Fibroblast of villous mesenchyme (primary cell): ENCODE data around the gene OR10G3. TPM values are rescaled to one million over a fixed set of nuclear protein-coding genes. Genes with fewer than 3 reads are reported as not detected.

Source experiments
- DNase-seq: peaks from one replicate; pipeline ENCODE4 v3.0.0-alpha.2; 2010; ENCODE audit warnings: low read depth
- H3K4me3 ChIP-seq: 2 replicates; pipeline ENCODE4 v1.5.1; 2011; ENCODE audit warnings: low read depth, mild to moderate bottlenecking, low read length
- total RNA-seq: library from RNA; depleted of rRNA; stranded (reverse); fragments of >200 nt; gene quantifications from 2 replicates; pipeline ENCODE4 v1.2.3, GENCODE V29; 2012
- TF ChIP-seq, protein P1 (sequence below): IDR thresholded peaks from 2 replicates; pipeline ENCODE4 v1.5.1; 2012; ENCODE audit warnings: low read depth, mild to moderate bottlenecking, low read length; ENCODE audit not compliant: insufficient read depth

Gene OR10G3
- total RNA-seq, 1 donor: not detected

DNA sequence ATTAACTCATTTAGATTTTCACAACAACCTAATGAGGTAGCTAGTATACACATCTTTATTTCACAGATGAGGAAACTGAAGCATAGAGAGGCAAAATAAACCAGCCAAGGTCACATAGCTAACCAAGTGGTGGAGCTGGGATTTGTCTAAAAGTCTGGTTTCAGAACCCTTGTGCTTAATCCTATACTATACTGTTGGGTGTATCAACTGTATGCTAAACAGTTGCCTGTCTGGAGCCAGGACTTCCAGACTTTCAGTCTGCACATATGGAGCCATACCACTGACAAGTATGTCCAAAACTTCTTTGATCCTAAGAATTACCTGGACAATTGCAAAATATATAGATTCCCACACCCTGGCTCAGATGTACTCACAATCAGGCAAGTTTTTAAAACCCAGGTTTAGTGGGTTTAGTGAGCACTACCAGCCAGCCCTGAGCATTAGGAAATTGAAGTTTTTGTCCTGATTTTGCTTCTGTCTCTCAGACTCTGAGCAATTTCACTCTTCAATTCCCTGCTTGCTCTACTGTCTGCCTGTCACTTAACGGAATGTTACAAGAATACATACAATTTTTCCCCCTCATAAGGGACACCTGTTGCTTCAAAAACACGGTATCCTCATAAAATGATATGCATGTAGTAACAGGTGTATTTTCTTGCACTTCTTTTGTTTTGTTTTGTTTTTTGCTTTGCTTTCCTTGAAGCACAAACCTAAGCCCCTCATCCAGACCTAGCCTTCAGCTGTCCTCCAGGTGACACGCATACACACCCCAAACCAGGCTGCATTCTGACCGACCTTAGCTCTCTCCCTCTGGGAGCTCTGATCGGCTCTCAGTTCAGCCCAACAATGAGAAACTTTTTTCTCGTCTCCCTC, 44.1 kb downstream of the OR10G3 start:
- no peak overlapping the region for H3K4me3 ChIP-seq
- DNase-seq: no peak
- TF ChIP-seq, protein P1, sequence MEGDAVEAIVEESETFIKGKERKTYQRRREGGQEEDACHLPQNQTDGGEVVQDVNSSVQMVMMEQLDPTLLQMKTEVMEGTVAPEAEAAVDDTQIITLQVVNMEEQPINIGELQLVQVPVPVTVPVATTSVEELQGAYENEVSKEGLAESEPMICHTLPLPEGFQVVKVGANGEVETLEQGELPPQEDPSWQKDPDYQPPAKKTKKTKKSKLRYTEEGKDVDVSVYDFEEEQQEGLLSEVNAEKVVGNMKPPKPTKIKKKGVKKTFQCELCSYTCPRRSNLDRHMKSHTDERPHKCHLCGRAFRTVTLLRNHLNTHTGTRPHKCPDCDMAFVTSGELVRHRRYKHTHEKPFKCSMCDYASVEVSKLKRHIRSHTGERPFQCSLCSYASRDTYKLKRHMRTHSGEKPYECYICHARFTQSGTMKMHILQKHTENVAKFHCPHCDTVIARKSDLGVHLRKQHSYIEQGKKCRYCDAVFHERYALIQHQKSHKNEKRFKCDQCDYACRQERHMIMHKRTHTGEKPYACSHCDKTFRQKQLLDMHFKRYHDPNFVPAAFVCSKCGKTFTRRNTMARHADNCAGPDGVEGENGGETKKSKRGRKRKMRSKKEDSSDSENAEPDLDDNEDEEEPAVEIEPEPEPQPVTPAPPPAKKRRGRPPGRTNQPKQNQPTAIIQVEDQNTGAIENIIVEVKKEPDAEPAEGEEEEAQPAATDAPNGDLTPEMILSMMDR: no peak

DNA sequence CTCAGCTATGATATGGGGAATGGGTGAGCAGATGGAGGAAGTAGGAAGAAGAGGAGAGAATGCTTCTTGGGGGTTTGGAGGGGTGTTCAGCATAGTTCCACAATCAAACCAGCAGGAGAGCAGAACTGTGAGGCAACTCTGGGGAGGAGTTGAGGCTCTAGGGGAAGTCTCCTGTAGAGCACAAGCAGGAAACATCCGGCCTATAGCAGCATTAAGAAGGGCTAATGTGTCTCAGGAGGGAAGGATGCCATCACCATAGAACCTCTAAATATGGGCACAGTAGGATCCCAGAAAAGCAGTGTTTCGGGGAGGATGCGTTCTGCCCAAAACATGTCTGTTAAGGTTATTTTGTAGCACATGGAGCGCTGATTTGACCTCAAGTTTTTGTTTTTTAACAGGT, 45.3 kb downstream of the OR10G3 start:
- no peak overlapping the region for H3K4me3 ChIP-seq
- DNase-seq: no peak
- TF ChIP-seq, protein P1: no peak

DNA sequence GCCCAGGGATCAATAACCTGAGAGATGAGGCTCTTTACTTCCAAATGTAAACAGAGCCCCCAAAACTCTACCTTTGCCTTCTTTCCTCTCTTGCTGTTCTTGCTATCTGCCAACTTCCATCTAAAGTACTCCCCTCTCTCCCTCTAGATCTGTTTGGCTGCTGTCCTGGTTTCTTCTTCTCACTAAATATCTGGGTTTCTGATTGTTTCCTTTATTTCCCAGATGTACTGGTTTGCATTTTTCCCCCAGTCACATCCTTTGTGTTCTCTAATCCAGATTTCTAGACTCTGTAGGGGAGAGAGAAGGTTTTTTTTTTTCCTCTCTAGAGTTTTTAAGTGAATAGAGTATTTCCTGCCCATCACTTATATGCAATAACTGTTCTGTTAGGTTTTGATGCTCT, 46.6 kb downstream of the OR10G3 start:
- DNase-seq: no peak
- TF ChIP-seq, protein P1: no peak
- no peak overlapping the region for H3K4me3 ChIP-seq

DNA sequence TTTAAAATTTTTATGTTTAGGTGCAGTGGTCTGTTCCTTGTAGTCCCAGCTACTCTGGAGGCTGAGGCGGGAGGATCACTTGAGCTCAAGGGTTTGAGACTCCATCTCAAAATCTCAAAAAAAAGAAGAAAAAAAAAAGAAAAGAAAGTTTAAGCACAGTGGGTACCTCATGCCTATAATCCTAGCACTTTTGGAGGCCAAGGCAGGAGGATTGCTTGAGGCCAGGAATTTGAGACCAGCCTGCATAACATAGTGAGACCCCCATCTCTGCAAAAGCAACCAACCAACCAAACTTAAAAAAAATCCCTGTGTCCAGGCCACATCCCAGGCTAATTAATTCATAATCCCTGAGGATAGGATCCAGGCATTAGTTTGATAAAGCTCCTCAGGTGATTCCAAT, 50.4 kb downstream of the OR10G3 start:
- TF ChIP-seq, protein P1: no peak
- no peak overlapping the region for H3K4me3 ChIP-seq
- no peak for DNase-seq

DNA sequence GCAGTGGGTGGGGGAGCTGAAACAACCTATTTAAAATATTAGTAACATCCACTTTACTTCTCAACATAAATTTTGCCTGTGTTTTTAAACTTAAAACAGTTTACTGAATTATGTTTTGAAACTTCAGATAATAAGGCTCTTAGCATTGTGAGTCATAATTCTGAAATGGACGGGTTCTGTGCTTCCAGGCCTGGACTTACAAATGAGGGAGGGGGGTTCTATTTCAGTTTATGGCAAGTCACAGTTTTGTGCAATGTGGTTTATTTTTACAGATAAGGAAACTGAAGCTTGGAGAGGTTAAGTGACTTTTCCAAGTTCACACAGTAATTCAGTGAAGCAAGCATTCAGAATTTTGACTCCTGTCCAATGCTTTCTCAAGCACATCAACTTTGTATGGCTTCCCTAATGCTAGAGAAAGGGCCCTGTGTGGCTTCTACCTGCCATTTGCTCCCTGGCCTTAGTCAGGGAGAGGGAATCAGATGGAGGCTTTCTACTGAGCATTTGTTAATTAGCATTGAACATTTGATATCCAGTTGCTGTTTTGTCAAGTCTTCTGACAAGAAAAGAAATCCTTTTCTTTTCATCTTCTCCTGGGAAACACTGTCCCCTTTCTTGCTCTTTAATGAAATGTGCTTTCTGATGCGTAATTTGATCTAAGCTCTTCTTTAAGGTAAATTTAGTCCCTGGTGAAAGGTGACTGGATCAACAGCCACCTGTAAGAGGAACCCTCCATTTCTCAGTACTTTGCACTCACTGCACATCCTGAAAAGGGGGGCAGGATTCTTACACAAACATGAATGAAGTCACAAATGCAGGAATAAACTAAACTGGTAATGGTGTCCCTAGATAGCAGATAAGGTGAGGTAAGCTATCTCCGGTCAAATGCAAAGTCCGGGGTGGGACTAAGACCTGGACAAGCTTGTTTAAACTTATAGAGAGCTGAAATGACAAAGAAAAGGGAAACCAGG, 51.2 kb downstream of the OR10G3 start:
- TF ChIP-seq, protein P1: no peak
- DNase-seq: peak; percentile 54
- no peak overlapping the region for H3K4me3 ChIP-seq

DNA sequence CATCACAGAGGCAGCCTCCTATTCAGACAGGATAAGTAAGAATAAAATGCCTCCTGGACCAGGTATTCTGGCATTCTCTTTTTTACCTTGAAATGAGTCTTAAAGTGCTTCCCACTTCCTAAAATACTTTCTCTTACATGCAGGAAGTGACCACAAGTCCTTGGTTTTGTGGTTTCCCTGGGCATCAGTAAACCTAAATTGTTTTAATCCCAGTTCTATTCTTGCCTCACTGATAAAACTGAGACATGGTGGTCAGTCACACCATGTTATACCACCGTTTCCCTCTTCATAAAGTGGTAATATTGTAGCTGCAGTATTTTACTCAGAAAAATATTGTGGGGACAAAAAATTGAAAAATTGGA, 52.6 kb downstream of the OR10G3 start:
- DNase-seq: no peak
- TF ChIP-seq, protein P1: no peak
- no peak overlapping the region for H3K4me3 ChIP-seq
